T-helper 22 cell (primary cell): ENCODE results near the gene SHTN1.
A peak's percentile ranks its signal among the peaks of the same experiment; 100 is the strongest.

Experiments
- DNase-seq: peaks from one replicate; pipeline ENCODE4 v3.0.0-alpha.2; 2020; ENCODE audit warnings: low read depth

The SHTN1 gene

GRCh38 chr10:116868722-116869121, 136.3 kb downstream of the SHTN1 start:
- no peak for DNase-seq

- DNase-seq, result no peak
Measured at GRCh38 chr10:116868198-116868676, 136.8 kb downstream of the SHTN1 start.

GRCh38 chr10:116866987-116867595, 137.9 kb downstream of the SHTN1 start:
- no peak for DNase-seq

DNA sequence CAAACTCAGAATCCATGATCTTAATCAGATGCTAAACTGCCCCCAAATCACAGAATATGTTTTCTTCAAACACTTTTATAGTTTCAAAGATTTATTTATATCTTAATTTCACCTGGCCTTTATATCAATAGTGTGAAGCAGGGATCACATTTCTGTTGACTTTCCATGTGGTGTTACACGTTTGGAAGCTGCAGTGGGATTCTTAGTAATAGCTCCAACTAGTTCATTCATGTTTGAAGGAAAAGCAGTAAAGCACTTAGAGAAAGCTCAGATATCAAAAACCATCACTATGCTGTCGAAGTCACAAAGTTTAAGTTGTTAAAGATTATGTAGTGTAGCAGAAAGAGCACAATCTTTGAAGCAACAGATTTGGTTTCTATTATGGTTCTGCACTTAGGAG, 138.9 kb downstream of the SHTN1 start:
- no peak for DNase-seq

- no peak for DNase-seq
Measured at GRCh38 chr10:116864436-116864835, 140.6 kb downstream of the SHTN1 start.

DNA sequence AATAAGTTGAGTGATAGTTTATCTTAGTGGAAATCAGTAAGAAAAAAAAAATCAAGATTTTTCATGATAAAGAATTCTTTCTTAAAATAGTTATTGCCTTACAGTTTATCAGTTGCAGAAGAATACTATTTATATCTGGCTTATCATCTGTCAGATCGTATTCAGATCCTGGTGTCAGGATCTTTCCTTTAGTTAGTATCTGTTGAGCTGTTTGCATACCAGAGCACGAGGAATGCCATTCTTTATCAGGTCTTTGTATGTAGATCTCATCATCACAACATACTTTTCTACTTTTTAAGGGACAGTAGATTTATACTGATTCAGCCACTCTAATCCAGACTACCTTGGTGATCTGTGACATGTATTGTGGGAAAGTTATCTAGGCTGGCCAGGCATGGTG, 143.2 kb downstream of the SHTN1 start:
- DNase-seq, result no peak

- no peak for DNase-seq
Measured at GRCh38 chr10:116857156-116857555, 147.8 kb downstream of the SHTN1 start.

GRCh38 chr10:116853701-116854100, 151.3 kb downstream of the SHTN1 start:
- no peak for DNase-seq

- DNase-seq, result no peak
Measured at GRCh38 chr10:116853287-116853686, 151.7 kb downstream of the SHTN1 start.

- DNase-seq, result no peak
Measured at GRCh38 chr10:116852246-116852645, 152.7 kb downstream of the SHTN1 start.

GRCh38 chr10:116850058-116850611, 154.9 kb downstream of the SHTN1 start:
- DNase-seq, result no peak

DNA sequence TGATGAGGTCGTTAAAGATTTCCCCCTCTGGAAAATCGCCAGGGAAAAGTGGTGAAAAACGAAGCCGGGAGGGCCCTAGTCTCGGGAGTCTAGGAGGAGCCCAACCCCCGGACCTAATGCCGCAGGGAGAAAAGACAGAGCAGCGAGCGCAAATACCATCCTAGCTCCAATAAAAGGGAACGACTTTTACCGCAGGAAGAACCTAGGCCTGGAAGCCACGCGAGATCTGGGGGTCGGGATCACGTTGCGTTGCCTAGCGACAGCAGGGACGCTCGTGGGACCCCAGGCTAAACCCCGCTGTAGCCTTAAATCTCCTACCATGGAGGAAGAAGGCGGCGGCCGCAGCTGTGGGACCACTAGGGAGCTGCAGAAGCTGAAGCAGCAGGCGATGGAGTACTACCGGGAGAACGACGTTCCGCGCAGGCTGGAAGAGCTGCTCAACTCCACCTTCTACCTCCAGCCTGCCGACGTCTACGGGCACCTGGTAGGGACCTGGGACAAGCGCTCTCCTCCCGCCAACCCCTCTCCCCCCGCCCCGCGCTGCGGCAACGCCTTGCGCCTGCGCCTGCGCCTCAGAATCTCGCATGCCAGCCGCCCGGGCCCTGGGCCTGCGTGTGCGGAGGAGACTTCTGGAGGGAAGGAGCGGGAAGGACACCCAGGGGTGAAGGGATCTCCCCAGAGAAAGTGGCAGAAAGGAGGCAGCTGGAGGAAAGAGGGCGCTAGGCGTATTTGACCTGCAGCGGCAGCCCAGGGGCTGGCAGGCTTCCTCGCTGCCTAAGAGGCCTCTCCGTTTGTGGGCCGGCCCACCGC, 155.5 kb downstream of the SHTN1 start, which contains the start of gene ENO4:
TSS of gene ENO4 (plus strand) at position 252 of the 810 bp plus-strand sequence. CDS start at position 320, 68 bp downstream.
- DNase-seq, result peak; percentile 5

GRCh38 chr10:116848944-116849247, 156.1 kb downstream of the SHTN1 start:
- no peak for DNase-seq

- DNase-seq, result no peak
Measured at GRCh38 chr10:116848032-116848943, 156.7 kb downstream of the SHTN1 start.

- no peak for DNase-seq
Measured at GRCh38 chr10:116845823-116846222, 159.2 kb downstream of the SHTN1 start.

DNA sequence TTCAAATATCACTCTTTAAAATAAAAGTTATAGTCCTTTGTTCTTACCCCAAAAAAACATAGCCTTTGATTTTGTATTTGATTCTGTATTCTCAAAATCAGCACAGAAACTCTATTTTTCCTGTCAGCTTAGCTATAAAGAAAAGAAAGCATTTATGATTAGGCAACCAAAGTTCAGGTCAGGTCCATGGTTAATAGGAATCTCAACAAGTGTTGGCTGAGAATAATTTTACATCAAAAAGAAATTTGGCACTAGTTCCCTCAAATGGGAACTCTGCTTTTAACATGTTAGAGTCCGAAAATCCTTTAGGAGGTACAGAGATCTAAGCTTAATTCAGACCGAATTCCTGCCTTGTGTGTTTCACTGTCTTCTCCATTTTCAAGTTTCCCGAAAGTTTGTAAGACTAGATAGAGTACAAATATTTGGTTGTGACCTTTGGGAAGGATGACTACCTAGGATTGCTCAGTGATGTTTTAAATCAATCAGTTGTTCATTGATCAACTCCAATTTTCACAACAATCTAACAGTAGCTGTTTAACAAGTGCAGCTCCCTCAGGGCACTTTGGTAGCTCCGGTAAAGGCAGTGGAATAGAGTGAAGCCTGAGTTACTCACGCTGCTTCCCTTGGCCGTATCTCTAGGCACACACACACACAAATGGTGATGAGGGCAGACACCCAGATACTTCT, 164.5 kb downstream of the SHTN1 start:
- no peak for DNase-seq

- DNase-seq, result no peak
Measured at GRCh38 chr10:116838143-116838725, 166.8 kb downstream of the SHTN1 start.

GRCh38 chr10:116836902-116837523, 168.0 kb downstream of the SHTN1 start:
- DNase-seq, result no peak

GRCh38 chr10:116836083-116836482, 168.9 kb downstream of the SHTN1 start:
- DNase-seq, result no peak

DNA sequence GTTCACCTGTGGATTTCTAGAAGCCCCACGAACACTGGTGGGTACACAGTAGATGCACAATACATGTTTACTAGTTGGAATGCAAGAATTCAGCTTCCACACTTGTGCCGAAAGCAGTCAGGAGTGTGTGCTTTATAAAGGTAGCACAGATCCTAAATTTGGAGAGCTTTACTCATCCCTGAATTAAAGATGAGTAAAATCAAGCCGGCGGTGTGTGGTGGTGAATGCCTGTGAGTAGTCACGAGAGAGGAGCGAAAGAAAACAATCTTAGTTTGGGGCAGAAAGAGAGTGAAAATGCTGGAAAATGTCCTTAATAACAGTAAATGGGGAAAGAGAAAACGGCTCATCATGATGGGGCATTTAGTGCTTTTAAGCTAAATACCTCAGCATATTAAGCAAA, 169.3 kb downstream of the SHTN1 start:
- no peak for DNase-seq
